NCI-H526 (cell line): ENCODE results near the gene PODNL1.
"Not testable (repeated sequence)": the region's sequence is repeated elsewhere in the genome, so short reads cannot be mapped to it uniquely, and the experiment has no call there.

Source experiments
- DNase-seq, 2 experiments: peaks; one replicate each; lab custom pipeline; 2025; lab: John Stamatoyannopoulos, UW

Gene PODNL1

DNA sequence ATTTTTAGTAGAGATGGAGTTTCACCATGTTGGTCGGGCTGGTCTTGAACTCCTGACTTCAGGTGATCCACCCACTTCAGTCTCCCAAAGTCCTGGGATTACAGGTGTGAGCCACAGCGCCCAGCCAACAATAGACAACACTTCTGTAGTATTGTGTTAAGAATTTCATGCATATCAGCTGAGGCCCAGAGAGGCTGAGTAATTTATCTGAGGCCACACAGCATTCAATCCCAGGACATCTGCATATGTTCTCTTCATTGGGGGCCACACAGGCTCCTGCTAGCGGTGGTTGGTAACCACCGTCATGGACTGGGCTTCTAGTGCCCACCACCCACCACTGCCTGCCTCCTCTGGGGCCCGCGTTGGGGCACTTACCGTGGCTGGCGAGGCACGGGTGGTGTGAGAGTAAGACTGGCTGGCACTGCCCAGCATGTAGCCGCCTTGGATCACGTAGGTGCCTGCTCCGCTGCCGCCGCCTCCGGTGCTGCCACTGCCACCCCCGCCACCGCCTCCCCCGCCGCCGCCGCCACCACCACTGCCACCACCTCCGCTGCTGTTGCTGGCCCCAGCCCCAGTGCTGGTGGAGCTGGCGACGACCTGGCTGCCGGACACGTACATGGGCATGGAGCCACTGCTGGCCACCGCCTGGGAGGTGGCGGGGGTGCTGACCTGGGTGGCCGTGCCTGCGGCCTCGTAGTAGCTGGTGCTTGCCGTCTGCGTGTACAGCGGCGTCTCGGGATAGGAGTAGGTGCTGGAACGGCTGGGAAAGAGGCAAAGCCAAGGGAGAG lies 34.3 kb upstream of the PODNL1 start:
- no peak for DNase-seq

- DNase-seq: not testable (repeated sequence)
Measured at GRCh38 chr19:13971868-13972267, 33.7 kb upstream of the PODNL1 start.

GRCh38 chr19:13969897-13970296 lies 31.7 kb upstream of the PODNL1 start:
- no peak for DNase-seq

GRCh38 chr19:13968999-13969398 lies 30.8 kb upstream of the PODNL1 start:
- DNase-seq: no peak

DNA sequence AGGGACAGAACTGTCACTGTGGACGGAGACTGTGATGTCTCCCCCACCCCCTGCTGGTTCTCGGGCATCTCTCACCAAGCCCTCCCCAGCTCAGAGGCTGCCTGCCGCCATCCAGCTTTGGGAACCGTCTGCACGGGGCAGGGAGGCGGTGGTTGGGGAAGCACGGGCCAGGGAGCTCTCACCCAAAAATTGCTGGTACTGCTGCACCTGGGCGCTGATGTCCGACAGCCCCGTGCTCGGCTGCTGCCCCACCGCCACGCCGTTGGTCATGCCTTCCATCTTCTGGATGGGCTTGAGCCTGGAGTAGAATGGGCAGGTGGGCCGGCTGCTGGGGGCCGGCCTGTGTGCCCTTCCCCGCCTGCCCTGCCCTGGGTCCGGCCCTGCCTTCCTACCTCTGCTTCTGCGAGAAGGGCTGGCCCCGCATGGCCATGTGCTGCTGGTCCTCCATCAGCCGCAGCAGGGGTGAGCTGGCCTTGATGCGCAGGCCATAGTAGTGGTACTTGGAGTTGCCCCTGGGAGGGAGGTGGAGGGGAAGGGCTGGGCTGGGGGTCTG lies 30.2 kb upstream of the PODNL1 start:
- DNase-seq: no peak

DNA sequence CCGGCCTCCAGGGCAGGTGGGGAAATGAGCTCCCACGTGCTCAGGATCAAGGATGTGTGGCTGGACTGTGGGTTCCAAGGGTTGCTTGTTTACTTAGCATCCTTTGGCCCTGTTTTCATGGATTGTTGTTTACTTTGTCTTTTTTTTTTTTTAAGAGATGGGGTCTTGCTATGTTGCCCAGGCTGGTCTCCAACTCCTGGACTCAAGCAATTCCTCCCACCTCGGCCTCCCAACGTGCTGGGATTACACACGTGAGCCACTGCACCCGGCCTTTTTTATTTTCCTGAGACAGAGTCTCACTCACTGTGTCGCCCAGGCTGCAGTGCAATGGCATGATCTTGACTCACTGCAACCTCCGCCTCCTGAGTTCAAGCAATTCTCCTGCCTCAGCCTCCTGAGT lies 29.0 kb upstream of the PODNL1 start:
- DNase-seq: not testable (repeated sequence)

GRCh38 chr19:13966684-13967128 lies 28.5 kb upstream of the PODNL1 start:
- DNase-seq: no peak

- no peak for DNase-seq
Measured at GRCh38 chr19:13965926-13966683, 27.9 kb upstream of the PODNL1 start.

GRCh38 chr19:13965377-13965896 lies 27.2 kb upstream of the PODNL1 start:
- no peak for DNase-seq

DNA sequence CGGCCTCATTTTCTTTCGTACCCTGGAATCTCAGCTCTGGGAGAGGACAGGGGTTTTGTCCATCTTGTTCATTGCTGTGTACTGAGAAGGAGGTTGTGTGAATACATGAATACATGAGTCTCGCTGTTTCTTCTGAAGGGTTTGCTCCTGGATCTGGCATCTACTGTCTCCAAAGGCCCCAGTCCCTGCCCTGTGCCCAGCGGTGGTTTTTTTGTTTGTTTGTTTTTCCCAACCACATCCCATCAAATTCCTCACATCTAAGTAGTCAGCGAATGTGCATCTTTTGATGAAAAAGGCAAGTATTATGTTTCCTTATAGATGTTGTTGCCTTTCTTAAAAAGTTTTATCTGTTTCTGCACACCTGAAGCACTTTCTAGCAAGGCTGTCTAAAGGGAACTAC lies 26.6 kb upstream of the PODNL1 start:
- no peak for DNase-seq

DNA sequence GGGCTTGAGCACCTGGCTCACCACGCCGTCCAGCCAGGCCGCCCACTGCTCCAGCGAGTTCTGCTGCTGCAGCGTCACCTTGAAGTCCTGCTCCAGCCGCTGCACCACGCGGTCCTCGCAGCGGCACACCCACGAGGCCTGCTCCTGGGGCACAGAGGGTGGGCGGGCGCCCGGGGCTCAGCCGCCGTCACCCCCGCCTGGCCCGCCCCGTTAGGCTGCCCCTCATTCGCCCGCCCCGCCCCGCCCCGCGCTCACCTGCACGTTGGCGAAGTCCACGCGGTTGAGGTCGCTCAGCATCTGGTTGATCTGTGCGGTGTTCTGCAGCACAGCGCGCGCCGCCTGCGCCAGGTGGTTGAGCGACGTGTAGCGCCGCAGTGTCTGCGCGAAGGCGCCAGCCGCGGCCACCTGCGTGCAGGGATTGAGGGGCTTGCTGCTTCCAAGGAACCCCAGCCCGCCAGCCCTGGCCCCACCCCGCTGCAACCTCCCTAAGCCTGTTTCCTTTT lies 25.4 kb upstream of the PODNL1 start:
- no peak for DNase-seq

- no peak for DNase-seq
Measured at GRCh38 chr19:13962699-13963602, 24.7 kb upstream of the PODNL1 start.

DNA sequence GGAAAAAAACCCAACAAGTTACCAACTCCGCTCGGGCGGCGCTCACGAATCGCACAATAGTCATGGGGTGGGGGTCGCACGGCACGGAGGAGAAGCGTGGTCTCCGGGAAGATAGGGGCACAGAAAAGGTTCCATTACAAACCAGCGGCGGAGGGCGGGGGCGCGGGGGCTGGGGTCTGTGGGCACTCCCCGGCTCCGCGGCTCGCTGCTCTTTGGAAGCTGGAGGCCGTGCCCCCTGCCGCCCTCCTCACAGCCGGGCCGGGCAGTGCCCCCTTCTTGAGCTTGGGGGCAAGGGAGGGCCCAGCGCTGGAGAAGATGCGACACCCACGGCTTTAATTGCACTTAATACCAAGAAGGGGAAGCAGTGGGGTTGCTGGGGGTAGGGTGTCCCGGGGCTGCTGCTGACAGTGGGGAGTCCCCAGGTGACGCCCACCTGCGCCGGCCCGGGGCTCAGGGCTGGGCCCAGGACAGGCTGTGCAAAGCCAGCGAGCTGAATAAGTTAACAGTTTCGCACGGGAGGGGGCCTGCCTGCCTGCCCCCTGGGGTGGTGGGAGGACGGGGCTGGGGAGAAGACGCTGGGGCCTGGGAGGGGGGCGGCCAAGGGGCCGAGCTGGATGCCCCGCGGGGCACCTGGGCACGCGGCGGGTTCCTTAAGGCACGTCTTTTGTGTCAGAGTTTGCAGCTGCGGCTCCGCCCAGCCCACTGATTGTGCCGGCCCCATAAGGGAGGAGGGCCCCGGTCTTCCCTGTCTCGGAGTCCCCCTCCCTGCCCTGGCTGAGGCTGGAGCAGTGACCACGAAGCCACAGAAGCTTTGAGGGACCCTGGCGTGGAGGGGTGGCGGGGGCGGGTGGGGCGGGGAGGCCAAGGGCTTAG lies 23.8 kb upstream of the PODNL1 start:
- DNase-seq: no peak

DNA sequence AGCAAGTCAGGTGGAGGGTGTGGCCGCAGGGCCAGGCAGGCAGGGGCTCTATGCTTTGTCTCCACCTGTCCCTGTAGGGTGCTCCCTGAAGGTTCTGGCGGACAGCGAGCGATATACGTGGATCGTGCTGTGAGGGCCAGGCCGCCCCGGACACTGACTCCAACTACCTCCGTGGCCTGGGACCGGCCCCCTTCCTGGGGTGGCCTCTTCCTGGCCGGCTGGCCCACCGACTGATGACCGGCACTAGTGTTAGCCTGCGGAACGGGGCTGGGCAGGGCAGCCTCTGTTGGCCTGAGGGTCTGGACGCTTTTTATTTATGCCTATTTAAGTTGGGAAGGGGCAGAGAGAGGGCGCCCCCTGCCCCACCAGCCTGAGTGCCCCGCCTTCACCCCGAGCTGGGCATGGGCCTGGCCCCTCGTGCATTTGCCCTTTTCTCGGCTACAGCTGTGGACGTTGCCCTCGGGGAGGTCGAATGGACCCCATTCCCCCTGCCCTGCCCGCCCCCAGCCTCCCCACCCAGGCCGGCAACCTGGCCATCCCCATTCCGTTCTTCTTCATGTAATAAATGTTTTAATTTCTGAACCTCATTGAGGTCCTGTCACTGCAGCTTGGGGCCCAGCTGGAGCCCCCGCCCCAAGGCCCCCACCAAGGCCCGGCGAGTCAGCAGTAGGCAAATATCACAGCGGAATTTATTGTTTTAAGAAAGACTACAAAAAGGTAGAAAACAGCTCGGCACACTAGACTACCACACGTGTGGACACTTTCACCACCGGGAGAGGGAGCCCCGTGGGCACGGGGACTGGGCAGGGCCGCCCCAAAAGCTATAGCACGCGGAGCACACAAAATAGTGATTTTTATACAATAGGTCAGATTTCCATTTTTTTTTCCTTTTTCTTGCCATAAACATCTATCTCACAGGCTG lies 22.9 kb upstream of the PODNL1 start:
- no peak for DNase-seq

DNA sequence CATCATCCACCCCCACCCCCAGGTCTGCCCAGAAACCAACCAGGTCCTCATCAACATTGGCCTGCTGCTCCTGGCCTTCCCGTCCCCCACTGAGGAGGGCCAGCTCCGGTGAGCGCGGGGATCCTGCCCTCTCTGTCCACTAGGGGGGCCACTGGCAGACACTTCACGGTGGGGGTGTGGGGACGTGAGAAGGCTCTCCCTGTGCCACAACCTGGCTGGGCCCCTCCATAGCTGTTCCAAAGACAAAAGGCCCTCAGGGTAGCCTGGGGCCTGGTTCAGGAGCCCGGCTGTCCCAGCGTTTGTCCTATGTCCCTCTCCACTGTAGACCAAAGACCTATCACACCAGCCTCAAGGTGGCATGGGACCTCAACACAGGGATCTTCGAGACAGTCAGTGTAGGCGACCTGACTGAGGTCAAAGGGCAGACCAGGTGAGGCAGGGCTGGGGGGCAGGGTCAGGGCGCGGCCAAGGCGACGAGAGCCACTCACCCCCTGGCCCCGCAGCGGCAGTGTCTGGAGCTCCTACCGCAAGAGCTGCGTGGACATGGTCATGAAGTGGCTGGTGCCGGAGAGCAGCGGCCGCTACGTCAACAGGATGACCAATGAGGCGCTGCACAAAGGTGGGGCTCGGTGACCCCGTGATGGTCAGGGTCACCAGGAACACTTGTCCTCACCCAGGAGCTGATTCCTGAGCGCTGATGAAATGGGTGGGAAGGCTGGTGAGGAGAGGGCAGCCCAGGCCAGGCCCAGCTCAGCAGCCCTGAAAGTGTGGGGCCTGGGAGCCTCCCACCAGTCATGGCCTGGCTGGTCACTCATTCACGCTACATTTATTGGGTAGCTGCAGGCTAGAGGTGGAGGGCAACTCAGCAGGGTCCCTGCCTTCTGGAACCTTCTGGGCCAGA lies 22.0 kb upstream of the PODNL1 start:
- no peak for DNase-seq

DNA sequence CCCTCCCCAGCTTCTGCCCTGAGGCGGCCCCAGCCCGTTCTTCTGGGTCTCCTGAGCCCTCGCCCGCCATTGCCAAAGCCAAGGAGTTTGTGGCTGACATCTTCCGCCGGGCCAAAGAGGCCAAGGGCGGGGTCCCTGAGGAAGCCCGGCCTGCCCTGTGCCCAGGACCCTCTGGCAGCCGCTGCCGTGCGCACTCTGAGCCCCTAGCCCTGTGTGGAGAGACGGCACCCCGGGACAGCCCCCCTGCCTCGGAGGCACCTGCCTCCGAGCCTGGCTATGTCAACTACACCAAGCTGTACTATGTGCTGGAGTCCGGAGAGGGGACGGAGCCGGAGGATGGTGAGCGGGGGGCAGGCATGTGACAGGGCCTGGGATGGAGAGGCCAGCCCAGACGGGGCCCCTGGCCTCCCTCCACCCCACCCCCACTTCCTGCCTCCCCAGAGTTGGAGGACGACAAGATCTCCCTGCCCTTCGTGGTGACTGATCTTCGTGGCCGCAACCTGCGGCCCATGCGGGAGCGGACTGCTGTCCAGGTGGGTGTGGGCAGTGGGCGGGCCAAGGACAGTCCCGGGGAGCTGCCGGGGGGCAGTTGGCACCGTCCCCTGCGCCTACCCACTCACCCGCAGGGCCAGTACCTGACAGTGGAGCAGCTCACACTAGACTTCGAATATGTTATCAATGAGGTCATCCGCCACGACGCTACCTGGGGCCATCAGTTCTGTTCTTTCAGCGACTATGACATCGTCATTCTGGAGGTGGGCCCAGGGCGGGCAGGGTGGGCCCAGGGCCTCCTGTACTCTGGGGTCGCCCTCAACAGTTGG lies 21.1 kb upstream of the PODNL1 start:
- DNase-seq: no peak

GRCh38 chr19:13958043-13958442 lies 19.8 kb upstream of the PODNL1 start:
- no peak for DNase-seq

GRCh38 chr19:13957051-13957450 lies 18.8 kb upstream of the PODNL1 start:
- DNase-seq: no peak
